D341Med (cell line): ENCODE data around the gene TGFBR3.

Experiments
- DNase-seq: peaks from one replicate; pipeline ENCODE4 v3.0.0; 2012; ENCODE audit warnings: low spot score

The TGFBR3 gene

GRCh38 chr1:91631718-91632330 is 254.1 kb downstream of the TGFBR3 start:
- peak; percentile 49 for DNase-seq

GRCh38 chr1:91630803-91631202 is 255.1 kb downstream of the TGFBR3 start:
- DNase-seq = no peak
